Right kidney (tissue), 1 donor: ENCODE data around the gene LAMA3.

ENCODE experiments used
- DNase-seq: peaks from one replicate; pipeline ENCODE4 v3.0.0-alpha.2; 2016

LAMA3 gene

GRCh38 chr18:23977719-23978483 is 288.6 kb downstream of the LAMA3 start:
- no peak for DNase-seq

GRCh38 chr18:23981369-23981980 is 292.2 kb downstream of the LAMA3 start:
- peak; percentile 21 for DNase-seq

GRCh38 chr18:23982155-23983079 is 293.2 kb downstream of the LAMA3 start:
- DNase-seq, result peak; percentile 45

- no peak for DNase-seq
Measured at GRCh38 chr18:23983112-23983511, 293.9 kb downstream of the LAMA3 start.

- no peak for DNase-seq
Measured at GRCh38 chr18:23986600-23987359, 297.5 kb downstream of the LAMA3 start.

GRCh38 chr18:23990474-23991410 is 301.5 kb downstream of the LAMA3 start:
- DNase-seq, result no peak

- DNase-seq, result no peak
Measured at GRCh38 chr18:23992089-23992940, 303.1 kb downstream of the LAMA3 start.

GRCh38 chr18:23992941-23993280 is 303.7 kb downstream of the LAMA3 start:
- no peak for DNase-seq

- DNase-seq, result no peak
Measured at GRCh38 chr18:23994361-23994902, 305.2 kb downstream of the LAMA3 start.

GRCh38 chr18:23995180-23995579 is 305.9 kb downstream of the LAMA3 start:
- DNase-seq, result no peak

GRCh38 chr18:23998018-23998417 is 308.8 kb downstream of the LAMA3 start:
- no peak for DNase-seq

- DNase-seq, result no peak
Measured at GRCh38 chr18:23998820-23999219, 309.6 kb downstream of the LAMA3 start.

- no peak for DNase-seq
Measured at GRCh38 chr18:24000613-24001490, 311.6 kb downstream of the LAMA3 start.

- no peak for DNase-seq
Measured at GRCh38 chr18:24002479-24002878, 313.2 kb downstream of the LAMA3 start.

GRCh38 chr18:24003288-24003687 is 314.0 kb downstream of the LAMA3 start:
- DNase-seq, result no peak

- DNase-seq, result no peak
Measured at GRCh38 chr18:24003903-24004640, 314.8 kb downstream of the LAMA3 start.
